T-helper 1 cell treated with Interleukin-12 subunit alpha and Interleukin-12 subunit beta and Interleukin-4 antibody, amounts not matched to agents 30 μg/mL and 1 μg/mL, for 36 hours (primary cell): ENCODE data around the gene FBLN2.
"Not testable (repeated sequence)": the region's sequence is repeated elsewhere in the genome, so short reads cannot be mapped to it uniquely, and the experiment has no call there.

Experiments
- H3K27ac Mint-ChIP-seq: one replicate; pipeline ENCODE4 v1.8.0; 2021; ENCODE audit warnings: mild to moderate bottlenecking, mixed read lengths
- H3K27me3 Mint-ChIP-seq: one replicate; pipeline ENCODE4 v1.8.0; 2021; ENCODE audit warnings: low read depth, mixed read lengths
- H3K36me3 Mint-ChIP-seq: one replicate; pipeline ENCODE4 v1.8.0; 2021; ENCODE audit warnings: low read depth, mixed read lengths
- H3K4me1 Mint-ChIP-seq: one replicate; pipeline ENCODE4 v1.8.0; 2021; ENCODE audit warnings: low read depth, mixed read lengths
- H3K4me3 Mint-ChIP-seq: one replicate; pipeline ENCODE4 v1.8.0; 2021; ENCODE audit warnings: mild to moderate bottlenecking, moderate library complexity, mixed read lengths
- H3K9me3 Mint-ChIP-seq: one replicate; pipeline ENCODE4 v1.8.0; 2021; ENCODE audit warnings: mixed read lengths

FBLN2 gene

DNA sequence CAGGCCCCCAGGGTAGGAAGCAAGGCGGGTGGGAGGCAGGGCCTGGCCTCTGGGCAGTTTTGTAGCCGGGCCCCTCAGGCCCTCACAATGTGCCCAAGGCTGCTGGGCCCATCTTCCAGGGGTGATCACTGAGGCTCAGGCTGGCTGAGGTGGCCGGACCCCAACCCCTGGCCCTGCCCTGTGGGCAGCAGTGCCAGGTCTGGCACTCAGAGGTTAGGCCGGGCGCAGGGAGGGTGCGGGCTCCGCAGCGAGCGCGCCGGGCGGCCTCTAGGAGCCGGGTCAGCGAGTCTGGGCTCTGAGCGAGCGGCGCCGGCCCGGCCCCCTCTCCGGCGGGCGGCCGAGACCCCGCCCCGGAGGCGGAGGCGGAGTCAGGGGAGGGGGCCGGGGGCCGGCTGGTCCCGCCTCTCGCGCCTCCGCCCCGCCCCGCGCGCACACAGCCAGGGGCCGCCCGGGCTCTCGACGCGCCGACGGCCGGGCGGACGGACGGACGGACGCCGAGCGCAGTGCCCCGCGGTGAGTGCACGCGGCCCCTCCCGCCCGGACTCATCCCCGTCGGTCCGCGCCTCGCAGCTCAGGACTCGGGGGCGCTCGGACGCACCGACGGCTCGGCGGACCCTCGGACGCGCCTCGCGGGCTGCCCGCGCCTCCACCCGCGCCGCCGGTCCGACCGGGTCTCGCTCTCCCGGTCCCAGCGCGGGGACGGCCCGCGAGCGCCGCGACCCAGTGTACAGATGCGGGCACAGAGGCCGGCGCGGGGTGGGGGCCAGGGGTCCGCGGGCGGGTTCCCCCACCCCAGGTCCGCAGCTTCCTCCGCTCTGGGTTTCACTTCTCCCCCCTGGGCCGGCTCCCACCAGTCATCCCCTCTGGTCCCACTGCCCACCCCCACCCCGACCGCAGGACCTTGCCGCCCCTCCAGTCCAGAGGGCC is at the start of gene FBLN2:
TSS of gene FBLN2 (plus strand) at position 430 of the 927 bp plus-strand sequence. CDS start 21,231 bp downstream, outside the sequence.
- H3K4me3 Mint-ChIP-seq: peak within 1 kb of the TSS; percentile 62
- peaks cover 24% of the 10 kb centered on the region for H3K4me1 Mint-ChIP-seq
- no peak within 1 kb of the TSS for H3K27ac Mint-ChIP-seq
- no peaks in the 10 kb centered on the region for H3K9me3 Mint-ChIP-seq
- peaks cover 3% of the 10 kb centered on the region for H3K36me3 Mint-ChIP-seq
- peaks cover 57% of the 10 kb centered on the region for H3K27me3 Mint-ChIP-seq

DNA sequence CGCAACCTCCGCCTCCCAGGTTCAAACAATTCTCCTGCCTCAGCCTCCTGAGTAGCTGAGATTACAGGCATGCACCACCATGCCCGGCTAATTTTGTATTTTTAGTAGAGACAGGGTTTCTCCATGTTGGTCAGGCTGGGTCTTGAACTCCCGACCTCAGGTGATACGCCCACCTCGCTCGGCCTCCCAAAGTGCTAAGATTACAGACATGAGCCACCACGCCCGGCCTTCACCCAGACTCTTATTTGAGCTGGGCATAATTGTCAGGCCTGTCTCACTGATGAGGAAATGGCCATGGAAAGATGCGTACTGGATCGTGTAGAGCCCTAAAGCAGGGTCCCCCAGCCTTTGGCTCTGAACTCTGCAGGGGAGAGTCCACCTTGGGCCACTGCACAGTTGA is 49.7 kb upstream of the FBLN2 start:
- not testable (repeated sequence) for H3K4me3 Mint-ChIP-seq, H3K4me1 Mint-ChIP-seq, H3K9me3 Mint-ChIP-seq

DNA sequence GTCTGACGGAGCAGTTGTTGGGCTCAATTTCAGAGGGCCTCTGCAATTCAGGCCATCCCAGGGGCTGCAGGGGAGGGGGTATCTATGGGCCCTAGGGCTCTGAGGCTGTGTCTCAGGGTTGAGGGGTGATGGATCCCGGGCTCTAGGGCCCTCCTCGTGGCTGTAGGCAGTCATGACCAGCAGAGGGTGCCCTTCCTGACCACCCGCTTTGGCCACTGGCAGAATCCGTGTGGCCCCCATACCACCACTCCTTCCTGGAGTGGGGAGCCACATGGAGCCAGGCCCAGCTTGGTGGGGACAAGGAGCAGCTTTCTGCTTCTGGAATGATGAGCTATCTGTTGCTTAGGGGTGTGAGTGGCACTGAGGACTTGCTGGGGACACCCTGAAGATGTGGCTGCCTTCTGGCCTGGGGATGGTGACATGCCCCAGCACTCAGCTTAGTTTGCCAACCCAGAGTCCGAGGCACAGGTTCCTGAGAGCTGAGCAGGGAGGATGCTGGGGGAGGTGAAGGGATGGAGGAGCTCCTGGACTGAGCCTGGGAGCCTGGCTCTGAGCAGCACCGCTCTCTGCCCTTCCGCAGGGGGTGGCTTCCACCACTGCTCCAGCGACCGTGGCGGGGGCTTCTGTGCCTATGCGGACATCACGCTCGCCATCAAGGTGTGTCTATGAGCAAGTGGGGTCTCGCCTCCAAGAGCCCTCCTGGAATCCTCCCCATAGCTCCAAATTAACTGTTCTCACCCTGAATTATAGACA is 48.6 kb upstream of the FBLN2 start:
- H3K27me3 Mint-ChIP-seq: no peaks in the 10 kb centered on the region
- H3K27ac Mint-ChIP-seq: no peak overlapping the region
- no peaks in the 10 kb centered on the region for H3K36me3 Mint-ChIP-seq
- H3K4me1 Mint-ChIP-seq: peaks cover 2% of the 10 kb centered on the region
- no peak overlapping the region for H3K4me3 Mint-ChIP-seq
- no peaks in the 10 kb centered on the region for H3K9me3 Mint-ChIP-seq

More for the DNA sequence above, 49.7 kb upstream of the FBLN2 start:
- not testable (repeated sequence) for H3K27me3 Mint-ChIP-seq, H3K36me3 Mint-ChIP-seq, H3K27ac Mint-ChIP-seq

DNA sequence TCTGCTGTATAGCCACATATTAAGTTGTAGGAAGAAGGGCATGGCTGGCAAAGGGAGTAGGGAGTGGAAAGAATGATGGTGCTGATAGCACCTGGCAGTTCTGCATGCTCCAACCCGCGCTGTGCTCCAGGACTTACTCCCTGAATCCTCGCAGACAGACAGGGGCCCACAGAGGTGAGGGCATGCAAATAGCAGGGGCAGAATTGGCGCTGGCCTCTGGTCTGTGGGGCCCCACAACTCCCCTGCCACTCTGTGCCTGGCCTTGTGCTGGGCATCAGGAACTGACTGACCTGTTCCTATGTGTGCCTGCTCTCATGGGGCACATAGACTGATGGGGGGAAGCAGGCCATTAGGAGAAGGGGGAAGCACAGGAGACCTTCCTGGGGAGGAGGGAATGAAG is 47.9 kb upstream of the FBLN2 start:
- no peaks in the 10 kb centered on the region for H3K9me3 Mint-ChIP-seq
- H3K27me3 Mint-ChIP-seq: no peaks in the 10 kb centered on the region
- H3K36me3 Mint-ChIP-seq: no peaks in the 10 kb centered on the region
- no peak overlapping the region for H3K4me3 Mint-ChIP-seq
- peaks cover 2% of the 10 kb centered on the region for H3K4me1 Mint-ChIP-seq
- H3K27ac Mint-ChIP-seq: no peak overlapping the region

DNA sequence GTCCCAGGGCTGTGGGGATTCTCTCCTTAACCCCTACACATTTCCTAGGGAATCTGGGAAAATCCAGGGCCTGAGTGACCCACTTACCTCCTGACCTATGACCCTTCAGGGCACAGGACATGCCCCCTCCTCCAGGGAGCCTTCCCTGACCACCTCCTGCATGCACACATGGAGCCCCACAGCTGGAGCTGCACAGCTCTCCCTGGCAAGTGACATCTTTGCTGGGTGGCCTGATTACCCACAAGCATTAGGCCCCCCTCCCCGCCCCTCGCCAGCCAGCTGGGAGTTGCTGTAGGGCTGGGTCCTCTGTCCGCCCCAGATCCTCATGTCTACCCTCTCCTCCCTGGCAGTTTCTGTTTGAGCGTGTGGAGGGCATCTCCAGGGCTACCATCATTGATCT is 47.4 kb upstream of the FBLN2 start:
- Mint-ChIP-seq H3K36me3 (no peaks in the 10 kb centered on the region), H3K27ac (no peak overlapping the region), H3K4me3 (no peak overlapping the region), H3K27me3 (no peaks in the 10 kb centered on the region), H3K4me1 (no peaks in the 10 kb centered on the region), H3K9me3 (no peaks in the 10 kb centered on the region)

DNA sequence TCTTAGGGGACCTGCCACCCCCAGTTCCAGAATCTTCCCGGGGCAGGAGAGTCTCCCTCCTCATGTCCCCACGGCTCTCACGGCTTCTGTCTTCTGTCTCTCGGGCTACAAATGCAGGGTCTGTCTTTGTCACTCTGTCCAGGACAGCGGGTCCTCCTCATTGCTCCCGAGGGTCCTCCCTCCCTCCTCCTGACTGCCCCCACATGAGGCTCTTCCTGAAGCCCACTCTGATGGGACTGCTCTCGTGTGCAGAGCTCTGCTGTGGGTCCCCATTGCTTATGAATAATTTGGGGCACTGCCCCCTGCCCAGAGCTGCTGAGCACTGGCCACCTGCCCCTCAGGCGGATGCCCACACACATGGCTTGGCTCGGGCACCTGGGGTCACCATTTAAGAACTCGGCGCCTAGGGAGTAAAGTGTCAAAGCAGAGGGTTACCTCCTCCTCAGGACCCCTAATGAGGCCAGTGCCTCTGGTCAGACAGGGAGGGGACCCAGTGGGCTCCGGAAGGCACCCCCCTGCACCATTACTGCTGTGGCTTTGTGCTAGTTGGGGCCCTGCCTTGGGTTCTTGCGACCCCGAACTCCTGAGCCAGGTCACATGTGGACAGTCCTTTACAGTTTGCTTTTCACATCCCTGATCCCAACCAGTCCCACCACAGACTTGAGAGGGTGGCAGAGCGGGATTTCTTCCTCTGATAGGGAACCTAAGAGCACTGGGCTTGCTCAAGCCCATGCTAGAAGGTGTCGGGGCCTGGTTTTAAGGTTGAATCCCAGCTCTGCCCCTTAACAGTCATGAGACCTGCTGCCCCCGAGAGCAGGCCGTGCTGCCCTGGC is 46.8 kb upstream of the FBLN2 start:
- H3K36me3 Mint-ChIP-seq: no peaks in the 10 kb centered on the region
- H3K9me3 Mint-ChIP-seq: no peaks in the 10 kb centered on the region
- H3K4me3 Mint-ChIP-seq: no peak overlapping the region
- no peak overlapping the region for H3K27ac Mint-ChIP-seq
- no peaks in the 10 kb centered on the region for H3K4me1 Mint-ChIP-seq
- H3K27me3 Mint-ChIP-seq: no peaks in the 10 kb centered on the region

DNA sequence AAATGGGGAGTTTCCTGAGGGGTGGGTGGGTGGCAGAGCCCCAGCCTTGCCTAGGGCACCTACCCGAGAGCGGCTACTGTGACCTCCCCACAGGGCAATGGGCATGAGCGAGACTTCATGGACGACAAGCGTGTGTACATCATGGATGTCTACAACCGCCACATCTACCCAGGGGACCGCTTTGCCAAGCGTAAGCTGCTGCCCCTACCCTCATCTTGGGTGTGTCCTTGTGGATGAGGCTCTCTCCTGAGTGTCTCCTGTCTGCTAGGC is 46.2 kb upstream of the FBLN2 start:
- Mint-ChIP-seq H3K27me3 (no peaks in the 10 kb centered on the region), H3K9me3 (no peaks in the 10 kb centered on the region), H3K4me3 (no peak overlapping the region), H3K27ac (no peak overlapping the region), H3K36me3 (no peaks in the 10 kb centered on the region), H3K4me1 (no peaks in the 10 kb centered on the region)

DNA sequence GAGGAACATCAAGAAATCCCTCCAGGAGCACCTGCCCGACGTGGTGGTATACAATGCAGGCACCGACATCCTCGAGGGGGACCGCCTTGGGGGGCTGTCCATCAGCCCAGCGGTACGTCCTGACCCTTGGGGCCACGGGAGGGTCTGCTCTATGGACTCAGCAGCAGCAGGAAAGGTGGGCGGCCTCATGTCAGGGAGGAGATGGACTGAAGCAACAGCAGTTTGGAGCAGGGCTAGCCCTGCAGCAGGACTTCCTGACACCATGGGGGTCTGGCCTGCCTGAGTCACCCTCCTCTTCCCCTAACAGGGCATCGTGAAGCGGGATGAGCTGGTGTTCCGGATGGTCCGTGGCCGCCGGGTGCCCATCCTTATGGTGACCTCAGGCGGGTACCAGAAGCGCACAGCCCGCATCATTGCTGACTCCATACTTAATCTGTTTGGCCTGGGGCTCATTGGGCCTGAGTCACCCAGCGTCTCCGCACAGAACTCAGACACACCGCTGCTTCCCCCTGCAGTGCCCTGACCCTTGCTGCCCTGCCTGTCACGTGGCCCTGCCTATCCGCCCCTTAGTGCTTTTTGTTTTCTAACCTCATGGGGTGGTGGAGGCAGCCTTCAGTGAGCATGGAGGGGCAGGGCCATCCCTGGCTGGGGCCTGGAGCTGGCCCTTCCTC is 44.6 kb upstream of the FBLN2 start:
- Mint-ChIP-seq H3K4me1 (no peaks in the 10 kb centered on the region), H3K4me3 (no peak overlapping the region), H3K36me3 (no peaks in the 10 kb centered on the region), H3K27me3 (no peaks in the 10 kb centered on the region), H3K9me3 (no peaks in the 10 kb centered on the region), H3K27ac (no peak overlapping the region)

DNA sequence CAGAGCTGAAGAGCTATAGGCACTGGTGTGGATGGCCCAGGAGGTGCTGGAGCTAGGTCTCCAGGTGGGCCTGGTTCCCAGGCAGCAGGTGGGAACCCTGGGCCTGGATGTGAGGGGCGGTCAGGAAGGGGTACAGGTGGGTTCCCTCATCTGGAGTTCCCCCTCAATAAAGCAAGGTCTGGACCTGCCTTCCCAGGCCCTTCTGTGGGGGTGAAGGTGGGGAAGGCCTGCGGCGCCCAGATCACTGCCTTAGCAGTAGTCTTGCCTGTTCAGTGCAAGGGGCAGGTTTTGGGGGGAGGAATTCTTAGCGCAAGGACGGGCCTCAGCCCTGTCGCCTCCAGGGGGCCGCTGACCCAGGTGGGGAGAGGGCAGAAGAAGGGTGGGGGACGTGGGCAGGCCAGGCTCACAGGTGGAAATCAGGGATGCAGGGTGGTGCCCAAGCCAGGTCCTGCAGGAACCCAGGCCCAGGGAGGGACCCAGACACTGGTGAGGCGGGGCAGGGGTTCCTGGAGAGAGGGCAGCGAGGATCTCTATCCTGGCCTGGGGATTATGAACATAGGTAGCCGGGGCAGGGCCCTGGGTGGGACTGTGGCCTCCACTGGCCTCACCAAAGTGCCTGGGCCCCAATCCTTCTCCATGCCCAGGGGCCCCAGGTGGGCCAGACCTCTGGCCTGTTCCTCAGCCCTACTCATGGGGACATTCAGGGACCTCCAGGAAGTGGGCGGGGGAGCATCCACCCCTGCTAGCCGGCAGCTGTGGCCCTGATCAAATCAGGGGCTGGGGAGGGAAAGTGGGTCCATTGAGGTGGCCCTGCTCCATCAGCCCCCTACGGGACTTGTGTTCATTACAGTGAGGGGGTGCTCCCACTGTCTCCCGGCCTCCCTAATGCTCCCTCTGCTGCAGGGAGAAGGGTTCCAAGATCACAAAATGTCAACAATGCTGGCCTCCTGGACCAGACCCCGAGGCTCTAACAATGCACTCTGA is 43.5 kb upstream of the FBLN2 start:
- H3K27me3 Mint-ChIP-seq: no peaks in the 10 kb centered on the region
- no peaks in the 10 kb centered on the region for H3K4me1 Mint-ChIP-seq
- H3K9me3 Mint-ChIP-seq: no peaks in the 10 kb centered on the region
- H3K36me3 Mint-ChIP-seq: no peaks in the 10 kb centered on the region
- no peak overlapping the region for H3K4me3 Mint-ChIP-seq
- H3K27ac Mint-ChIP-seq: no peak overlapping the region

DNA sequence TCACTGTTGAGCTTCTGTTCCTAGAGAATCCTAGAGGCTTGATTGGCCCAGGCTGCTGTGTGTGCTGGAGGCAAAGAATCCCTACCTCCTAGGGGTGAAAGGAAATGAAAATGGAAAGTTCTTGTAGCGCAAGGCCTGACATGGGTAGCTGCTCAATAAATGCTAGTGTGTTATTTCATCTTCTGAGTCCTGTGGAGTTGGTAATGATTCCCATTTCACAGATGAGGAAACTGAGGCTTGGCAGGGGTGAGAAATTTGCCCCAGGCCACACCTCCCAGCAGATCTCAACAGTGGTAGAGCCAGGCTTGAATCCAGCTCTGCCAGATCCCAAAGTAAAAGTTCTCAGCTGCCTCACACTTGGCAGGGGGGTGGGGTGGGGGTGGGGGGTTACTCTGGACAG is 42.7 kb upstream of the FBLN2 start:
- Mint-ChIP-seq H3K9me3 (no peaks in the 10 kb centered on the region), H3K27ac (no peak overlapping the region), H3K36me3 (no peaks in the 10 kb centered on the region), H3K4me1 (no peaks in the 10 kb centered on the region), H3K27me3 (no peaks in the 10 kb centered on the region), H3K4me3 (no peak overlapping the region)

DNA sequence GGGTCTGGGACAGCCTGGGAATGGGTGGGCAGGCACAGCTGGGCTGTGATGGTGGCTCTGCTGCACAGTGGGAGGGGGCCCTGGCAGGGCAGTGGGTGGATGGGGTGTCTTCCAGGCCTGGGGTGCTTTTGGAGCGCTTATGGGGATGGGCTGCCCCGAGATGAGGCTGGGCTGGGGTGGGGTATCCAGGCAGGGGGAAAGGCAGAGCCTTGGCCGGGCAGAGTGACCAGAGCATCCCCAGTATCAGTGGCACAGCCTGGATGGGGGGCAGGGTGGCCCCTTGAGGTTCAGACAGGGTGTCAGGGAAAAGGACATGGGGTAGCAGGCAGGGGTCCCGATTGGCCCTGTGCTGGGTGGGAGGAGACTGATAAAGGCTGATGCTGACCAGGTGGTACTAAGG is 42.2 kb upstream of the FBLN2 start:
- Mint-ChIP-seq H3K4me1 (no peaks in the 10 kb centered on the region), H3K4me3 (no peak overlapping the region), H3K27ac (no peak overlapping the region), H3K27me3 (no peaks in the 10 kb centered on the region), H3K36me3 (no peaks in the 10 kb centered on the region), H3K9me3 (no peaks in the 10 kb centered on the region)

DNA sequence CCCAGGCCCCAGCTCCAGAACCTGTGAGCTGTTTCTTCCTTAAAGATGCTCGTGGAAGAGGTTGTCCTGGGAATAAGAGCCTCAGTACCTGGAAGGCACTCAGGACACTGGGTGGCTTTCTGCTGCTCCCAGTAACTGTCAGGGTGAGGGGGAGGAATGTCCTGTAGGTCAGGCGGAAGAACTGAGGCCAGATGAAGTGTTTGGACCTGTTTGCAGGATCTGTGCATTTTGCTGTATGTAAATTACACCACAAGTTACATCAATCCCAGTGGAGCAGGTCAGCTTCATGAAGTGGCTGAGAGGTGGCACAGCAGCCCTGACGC is 41.7 kb upstream of the FBLN2 start:
- H3K36me3 Mint-ChIP-seq: no peaks in the 10 kb centered on the region
- no peak overlapping the region for H3K27ac Mint-ChIP-seq
- no peak overlapping the region for H3K4me3 Mint-ChIP-seq
- no peaks in the 10 kb centered on the region for H3K4me1 Mint-ChIP-seq
- no peaks in the 10 kb centered on the region for H3K27me3 Mint-ChIP-seq
- H3K9me3 Mint-ChIP-seq: no peaks in the 10 kb centered on the region

DNA sequence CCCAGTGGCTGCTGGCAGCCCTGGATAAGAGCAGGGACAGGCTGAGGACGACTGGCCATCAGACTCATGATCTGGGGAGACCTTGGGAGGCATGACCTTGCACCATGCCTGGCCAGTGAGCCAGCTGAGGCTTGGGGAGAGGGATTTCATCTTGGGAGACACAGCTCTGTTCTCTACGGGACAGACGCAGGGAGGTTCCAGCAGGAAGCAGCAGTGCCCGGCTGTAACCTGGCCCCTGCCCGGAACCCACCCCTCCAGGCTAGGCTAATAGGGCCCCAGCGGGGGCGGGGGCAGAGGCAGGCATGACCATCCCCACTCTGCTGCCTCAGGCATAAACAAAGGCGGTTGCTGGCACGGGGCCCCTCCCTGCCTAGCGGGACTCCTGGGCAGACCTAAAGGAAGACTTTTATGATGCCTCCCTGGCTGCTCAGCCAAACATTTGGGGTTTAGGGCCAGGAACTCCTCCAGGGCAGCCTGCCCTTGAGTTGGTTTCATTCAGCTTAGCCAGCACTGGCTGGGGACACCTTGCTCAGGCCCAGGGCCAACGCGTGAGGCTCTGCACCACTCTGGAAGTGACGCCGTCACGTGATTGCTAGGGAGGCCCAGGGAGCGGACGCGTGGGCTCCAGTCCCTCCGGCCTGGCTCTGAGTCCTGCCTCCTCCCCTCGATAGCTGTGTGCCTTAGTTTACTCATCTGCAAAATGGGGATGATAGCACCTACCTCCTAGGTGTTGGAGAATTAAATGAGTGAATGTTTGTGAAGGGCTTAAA is 41.2 kb upstream of the FBLN2 start:
- no peaks in the 10 kb centered on the region for H3K36me3 Mint-ChIP-seq
- H3K4me3 Mint-ChIP-seq: no peak overlapping the region
- no peaks in the 10 kb centered on the region for H3K27me3 Mint-ChIP-seq
- H3K4me1 Mint-ChIP-seq: no peaks in the 10 kb centered on the region
- H3K9me3 Mint-ChIP-seq: no peaks in the 10 kb centered on the region
- H3K27ac Mint-ChIP-seq: no peak overlapping the region
